Neuron (in vitro differentiated cells): ENCODE data around the gene MYOG.

ENCODE experiments used
- H2AFZ ChIP-seq: one replicate; pipeline ENCODE4 v1.6.1; 2013; ENCODE audit warnings: low read depth, mild to moderate bottlenecking, inconsistent platforms, low read length, moderate library complexity
- H3K27me3 ChIP-seq: one replicate; pipeline ENCODE4 v1.6.1; 2013; ENCODE audit warnings: low read length; ENCODE audit not compliant: insufficient read depth
- H3K36me3 ChIP-seq: one replicate; pipeline ENCODE4 v1.6.1; 2013; ENCODE audit warnings: low read length; ENCODE audit not compliant: insufficient read depth
- H3K4me1 ChIP-seq: one replicate; pipeline ENCODE4 v1.6.1; 2013; ENCODE audit warnings: low read length; ENCODE audit not compliant: insufficient read depth
- H3K4me3 ChIP-seq: 2 replicates; pipeline ENCODE4 v1.5.1; 2013; ENCODE audit warnings: mild to moderate bottlenecking, low read length, moderate library complexity
- H3K9me3 ChIP-seq: one replicate; pipeline ENCODE4 v1.6.1; 2013; ENCODE audit warnings: low read length

Gene MYOG

DNA sequence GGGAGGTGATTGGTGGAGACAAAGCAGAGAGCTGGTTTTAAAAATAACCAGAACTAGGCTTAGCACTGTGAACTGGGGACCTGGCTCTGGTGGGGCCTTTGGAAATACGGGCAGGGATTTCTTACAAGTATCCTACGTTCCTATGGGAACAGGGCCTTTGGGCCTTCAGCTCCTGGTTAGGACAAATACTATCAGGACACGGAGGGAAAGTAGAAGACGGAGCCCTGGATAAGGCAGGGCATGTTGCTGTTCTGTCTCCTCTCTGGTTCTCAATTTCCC lies 5.3 kb upstream of the MYOG start:
- Histone ChIP-seq H3K4me3 (no peak overlapping the region), H3K9me3 (no peaks in the 10 kb centered on the region), H3K4me1 (no peaks in the 10 kb centered on the region), H3K36me3 (no peaks in the 10 kb centered on the region), H3K27me3 (peaks cover 12% of the 10 kb centered on the region), H2AFZ (no peak overlapping the region)

DNA sequence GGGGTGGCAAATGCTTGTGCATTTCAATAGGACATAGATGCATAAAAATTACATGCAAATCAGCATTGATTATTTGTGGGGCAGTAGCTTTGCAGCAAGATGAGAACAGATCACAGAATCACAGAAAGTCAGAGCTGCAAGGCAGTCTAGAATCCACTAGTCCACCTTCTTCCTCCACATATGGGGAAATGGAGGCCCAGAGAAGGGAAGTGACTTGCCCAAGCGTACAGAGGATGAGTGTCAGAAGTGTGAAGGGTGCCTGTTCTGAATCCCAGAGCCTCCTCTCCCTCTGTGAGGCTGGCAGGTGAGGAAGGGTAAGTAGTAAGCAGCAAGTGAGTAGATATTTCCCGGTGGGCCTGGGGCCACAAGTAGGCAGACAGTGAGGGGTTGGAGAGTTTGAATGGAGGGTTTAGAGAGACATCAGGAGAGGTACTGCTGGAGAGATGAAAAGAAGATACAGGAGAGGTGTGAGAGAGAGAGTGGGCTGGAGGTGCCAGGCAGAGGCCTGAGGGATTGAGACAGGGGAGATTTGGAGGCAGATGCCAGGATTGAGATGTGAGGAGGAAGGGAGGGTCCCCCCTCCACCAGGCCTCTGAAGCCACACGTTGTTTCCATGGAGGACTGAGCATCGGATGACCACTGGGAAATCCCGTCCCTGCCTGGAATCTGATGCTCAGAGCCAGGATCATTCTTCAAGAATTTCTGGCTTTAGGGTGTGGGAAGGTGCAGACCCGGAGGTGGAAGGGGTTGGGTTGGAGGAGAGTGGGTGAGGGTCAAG lies 4.8 kb upstream of the MYOG start:
- Histone ChIP-seq H3K4me3 (no peak overlapping the region), H3K36me3 (no peaks in the 10 kb centered on the region), H3K27me3 (peaks cover 12% of the 10 kb centered on the region), H3K9me3 (no peaks in the 10 kb centered on the region), H2AFZ (no peak overlapping the region), H3K4me1 (no peaks in the 10 kb centered on the region)

DNA sequence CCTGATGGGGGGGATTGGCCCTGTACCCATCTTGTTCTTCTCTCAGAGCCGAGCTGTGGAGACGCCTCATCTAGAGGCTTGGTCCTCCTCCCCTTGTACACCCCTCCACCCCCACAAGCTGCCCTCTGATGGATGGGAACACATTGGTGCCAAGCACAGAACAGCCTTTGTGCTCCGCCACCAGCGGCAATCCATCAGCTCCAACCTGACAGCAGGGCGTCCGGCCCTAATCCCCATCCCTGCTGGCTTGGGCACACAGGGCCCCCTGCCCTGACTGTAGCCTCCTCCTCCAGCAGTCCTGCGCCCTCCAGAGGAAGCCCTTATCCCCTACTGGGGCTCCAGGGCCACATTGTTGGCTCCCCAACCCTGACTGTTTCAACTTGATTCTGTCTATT lies 3.8 kb upstream of the MYOG start:
- no peaks in the 10 kb centered on the region for H3K9me3 ChIP-seq
- no peak overlapping the region for H2AFZ ChIP-seq
- H3K4me3 ChIP-seq, result no peak overlapping the region
- peaks cover 12% of the 10 kb centered on the region for H3K27me3 ChIP-seq
- no peaks in the 10 kb centered on the region for H3K36me3 ChIP-seq
- no peaks in the 10 kb centered on the region for H3K4me1 ChIP-seq

DNA sequence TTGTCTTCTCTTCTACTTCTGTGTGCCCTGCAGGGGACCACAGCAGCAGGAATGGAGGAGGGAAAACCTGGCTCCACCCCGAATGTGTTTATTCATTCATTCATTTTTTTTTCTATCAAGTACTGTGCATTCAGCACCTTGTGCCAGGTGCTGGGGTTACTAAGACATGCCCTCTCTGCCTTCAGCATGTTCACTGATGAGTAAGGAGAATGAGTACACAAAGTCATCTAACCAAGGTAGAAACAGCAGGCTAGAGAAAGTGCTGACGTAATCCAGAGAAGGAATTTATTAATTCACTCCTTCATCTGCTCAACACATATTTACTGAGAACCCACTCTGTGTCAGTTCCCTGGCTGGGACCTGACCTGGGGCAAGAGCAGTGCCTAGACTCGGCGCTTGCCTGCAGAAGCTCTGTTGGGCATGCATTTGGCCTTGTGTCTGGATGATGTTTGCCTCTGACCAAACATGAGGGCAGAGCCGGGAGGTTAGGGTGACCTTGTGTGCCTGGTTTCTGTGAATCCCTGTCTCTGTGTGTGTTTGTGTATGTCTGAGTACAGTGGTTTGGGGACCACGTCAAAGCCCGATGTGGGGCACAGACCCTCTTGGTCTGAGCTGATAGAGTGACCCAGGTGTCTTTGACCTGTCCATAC lies 3.3 kb upstream of the MYOG start:
- Histone ChIP-seq H3K27me3 (peaks cover 12% of the 10 kb centered on the region), H3K4me3 (no peak overlapping the region), H3K36me3 (no peaks in the 10 kb centered on the region), H3K4me1 (no peaks in the 10 kb centered on the region), H3K9me3 (no peaks in the 10 kb centered on the region), H2AFZ (no peak overlapping the region)

DNA sequence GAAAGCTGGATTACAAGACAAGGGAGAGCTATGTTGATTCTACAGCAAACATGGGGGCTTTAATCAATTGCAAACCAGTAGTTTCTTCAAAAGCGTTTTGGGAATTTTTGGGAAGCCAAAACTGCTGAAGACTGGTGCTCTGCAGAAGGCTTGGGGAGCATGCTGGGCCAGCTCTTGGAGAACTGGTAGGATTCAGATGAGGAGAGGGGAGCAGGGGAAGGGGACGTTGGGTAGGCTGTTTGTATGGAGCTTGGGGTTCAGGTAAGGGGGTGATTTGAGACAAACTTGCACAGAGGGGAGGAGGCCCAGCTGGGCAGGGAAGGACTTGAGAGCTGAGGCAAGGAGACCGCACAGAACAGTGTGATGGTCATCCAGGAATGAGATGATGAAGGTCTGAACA lies 2.6 kb upstream of the MYOG start:
- H3K4me1 ChIP-seq, result no peaks in the 10 kb centered on the region

DNA sequence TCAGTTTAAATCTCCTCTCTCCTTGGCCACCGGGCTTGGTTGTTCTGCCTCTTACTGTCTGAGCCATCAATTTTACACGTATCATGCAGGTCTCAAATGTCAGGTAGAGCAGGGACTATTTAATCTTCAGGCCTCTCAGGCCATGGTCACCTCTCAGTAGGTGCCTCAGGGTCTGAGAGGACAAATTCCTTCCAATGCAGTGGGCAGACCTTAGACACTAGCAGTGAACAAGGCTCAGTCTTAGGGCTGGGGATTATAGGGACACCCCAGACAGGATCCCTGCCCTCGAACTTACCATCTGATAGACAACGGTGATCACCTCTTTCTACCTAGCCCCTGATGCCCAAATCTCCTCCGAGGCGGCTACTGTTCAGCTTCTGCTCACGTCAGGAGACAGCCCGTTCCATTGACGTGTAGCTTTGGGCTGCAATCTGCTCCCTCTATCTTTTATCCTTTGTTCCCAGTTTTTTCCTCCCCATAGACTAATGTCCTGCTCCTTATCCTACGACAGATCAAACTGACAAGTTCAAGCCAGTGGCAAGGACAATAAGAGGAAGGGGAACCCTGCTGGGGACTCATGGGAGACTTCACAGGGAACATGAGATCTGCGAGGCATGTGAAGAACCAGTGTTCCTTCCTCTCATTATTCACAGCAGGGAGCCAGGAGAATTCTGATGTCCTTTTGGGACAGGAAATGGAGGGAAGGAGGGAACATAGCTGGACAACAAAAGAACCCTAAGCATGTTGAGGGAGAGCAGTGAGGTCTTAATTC lies 1.4 kb upstream of the MYOG start:
- Histone ChIP-seq H3K36me3 (no peaks in the 10 kb centered on the region), H3K4me3 (no peak overlapping the region), H3K27me3 (peaks cover 13% of the 10 kb centered on the region), H2AFZ (no peak overlapping the region), H3K9me3 (no peaks in the 10 kb centered on the region), H3K4me1 (no peaks in the 10 kb centered on the region)

More for the DNA sequence above, 2.6 kb upstream of the MYOG start:
- Histone ChIP-seq H3K4me3 (no peak overlapping the region), H2AFZ (no peak overlapping the region), H3K9me3 (no peaks in the 10 kb centered on the region), H3K27me3 (peaks cover 12% of the 10 kb centered on the region), H3K36me3 (no peaks in the 10 kb centered on the region)

DNA sequence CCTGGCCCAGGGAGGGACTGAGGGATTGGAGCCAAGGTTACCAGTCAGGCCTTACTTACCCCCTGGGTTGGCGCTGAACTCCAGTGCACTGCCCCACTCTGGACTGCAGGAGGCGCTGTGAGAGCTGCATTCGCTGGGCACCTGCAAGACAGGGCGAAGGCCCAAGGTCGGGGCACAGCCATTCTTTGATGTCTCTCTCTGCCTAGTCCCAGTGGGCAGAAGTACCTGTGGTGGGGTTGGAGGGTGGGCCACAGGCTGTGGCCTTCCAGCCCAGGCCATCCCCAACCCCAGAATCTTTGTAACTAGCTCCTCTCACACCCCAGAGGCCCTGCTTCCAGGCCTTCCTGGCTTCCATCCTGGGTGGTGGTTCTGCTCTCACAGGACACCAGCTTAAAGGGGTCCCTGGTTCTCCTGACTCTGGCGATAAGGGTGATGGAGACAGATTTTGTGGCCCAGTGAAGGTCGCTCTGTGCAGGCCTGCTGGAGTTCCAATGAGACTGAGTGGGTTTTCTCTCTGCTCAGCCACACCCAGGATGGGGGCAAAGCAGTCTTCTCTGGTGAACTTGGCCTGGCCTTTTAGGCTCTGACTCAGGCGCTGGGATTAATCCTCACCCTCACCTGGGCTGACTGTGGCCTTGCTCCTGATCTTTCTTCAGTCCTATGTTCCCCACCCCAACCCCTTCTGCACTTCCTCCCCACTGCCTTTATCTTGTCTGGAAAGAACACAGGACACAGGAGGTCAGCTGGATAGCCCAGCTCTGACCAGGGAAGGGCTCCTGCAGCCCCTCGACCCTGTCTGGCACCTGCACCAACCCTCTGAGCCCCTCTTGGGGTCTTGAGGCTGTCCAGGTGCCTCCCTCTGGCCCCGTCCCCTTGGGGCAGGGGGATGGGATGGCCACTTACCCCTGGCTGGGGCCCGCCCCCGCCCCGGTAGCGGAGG lies 954 bp downstream of the MYOG start:
- H3K27me3 ChIP-seq, result peaks cover 27% of the 10 kb centered on the region
- H3K9me3 ChIP-seq, result no peaks in the 10 kb centered on the region
- H3K36me3 ChIP-seq, result no peaks in the 10 kb centered on the region
- H3K4me3 ChIP-seq, result no peak overlapping the region
- H2AFZ ChIP-seq, result no peak overlapping the region
- no peaks in the 10 kb centered on the region for H3K4me1 ChIP-seq

DNA sequence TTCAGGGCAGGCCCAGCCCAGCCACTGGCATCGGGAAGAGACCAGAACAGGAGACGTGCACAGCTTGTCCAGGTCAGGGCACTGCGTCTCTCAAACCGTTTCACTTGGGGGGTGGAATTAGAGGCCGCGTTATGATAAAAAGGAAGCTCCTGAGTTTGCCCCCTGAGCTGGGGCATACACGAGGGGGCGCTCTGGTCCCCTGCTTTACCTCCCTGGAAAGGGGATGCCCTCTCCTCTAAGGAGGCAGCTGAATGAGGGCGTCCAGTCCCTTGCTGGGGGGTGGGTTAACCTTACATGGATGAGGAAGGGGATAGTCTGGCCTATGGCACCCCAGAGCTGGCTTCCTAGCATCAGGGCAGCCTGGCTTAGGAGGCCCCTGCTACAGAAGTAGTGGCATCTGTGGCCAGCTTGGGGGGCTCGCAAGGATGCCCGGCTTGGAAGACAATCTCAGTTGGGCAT lies 2.3 kb downstream of the MYOG start:
- H3K9me3 ChIP-seq, result no peaks in the 10 kb centered on the region
- no peak overlapping the region for H2AFZ ChIP-seq
- H3K27me3 ChIP-seq, result peaks cover 37% of the 10 kb centered on the region
- no peaks in the 10 kb centered on the region for H3K36me3 ChIP-seq
- H3K4me3 ChIP-seq, result no peak overlapping the region
- no peaks in the 10 kb centered on the region for H3K4me1 ChIP-seq

DNA sequence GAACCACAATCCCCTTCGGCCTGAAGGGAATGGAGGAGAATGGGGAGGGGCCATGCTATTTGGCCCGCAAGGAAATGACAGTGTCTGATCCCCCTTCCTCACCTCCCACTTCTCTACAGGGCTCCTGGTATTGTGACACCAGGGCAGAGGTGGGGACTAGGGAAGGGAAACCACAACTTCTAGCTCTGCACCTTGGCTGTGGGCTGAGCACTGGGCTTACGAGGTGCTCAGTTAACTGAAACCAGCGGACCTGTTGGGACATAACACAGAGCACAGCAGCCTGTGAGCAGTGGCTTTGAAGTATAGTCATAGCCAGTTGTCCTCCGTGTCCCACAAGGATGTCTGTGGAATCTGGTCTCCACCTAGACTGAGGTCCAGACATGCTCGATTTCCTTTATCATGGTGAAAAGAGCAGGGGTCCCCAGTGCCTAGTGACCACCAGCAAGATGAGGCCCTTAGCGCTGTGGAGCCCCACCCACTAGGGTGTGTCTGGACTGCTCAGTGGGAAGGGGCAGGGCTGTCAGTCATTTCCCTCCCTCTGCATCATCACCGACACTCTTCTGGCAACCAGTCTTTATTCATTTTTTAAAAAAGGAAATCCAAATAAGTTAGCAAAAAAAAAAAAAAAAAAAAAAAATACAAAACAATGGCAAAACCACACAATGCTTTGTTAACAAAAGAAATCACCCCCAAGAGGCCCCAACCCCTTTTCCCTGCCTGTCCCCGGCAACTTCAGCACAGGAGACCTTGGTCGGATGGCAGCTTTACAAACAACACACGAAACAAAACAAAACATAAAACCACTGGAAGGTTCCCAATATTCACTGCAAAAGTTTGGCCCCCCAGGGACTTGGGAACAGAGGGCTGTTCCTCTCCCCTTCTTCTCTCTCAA lies 3.0 kb downstream of the MYOG start:
- Histone ChIP-seq H3K4me1 (no peaks in the 10 kb centered on the region), H3K4me3 (no peak overlapping the region)

DNA sequence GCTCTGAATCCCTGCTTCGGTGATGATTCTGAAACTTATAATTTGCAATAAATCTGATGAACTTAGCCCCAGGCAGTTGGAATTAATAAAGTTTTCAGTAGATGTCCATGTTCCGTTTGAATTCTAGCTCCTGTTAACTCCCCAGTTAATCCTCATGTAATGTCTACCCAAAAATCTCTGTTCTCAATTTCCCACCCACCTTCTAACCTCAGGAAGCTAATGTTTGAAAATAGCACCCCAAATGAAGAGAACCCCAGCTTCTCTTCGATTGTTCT lies 3.6 kb downstream of the MYOG start:
- Histone ChIP-seq H3K9me3 (no peaks in the 10 kb centered on the region), H2AFZ (no peak overlapping the region), H3K27me3 (peaks cover 36% of the 10 kb centered on the region), H3K36me3 (no peaks in the 10 kb centered on the region), H3K4me1 (no peaks in the 10 kb centered on the region), H3K4me3 (no peak overlapping the region)

More for the DNA sequence above, 3.0 kb downstream of the MYOG start:
- Histone ChIP-seq H3K36me3 (no peaks in the 10 kb centered on the region), H2AFZ (no peak overlapping the region), H3K9me3 (no peaks in the 10 kb centered on the region), H3K27me3 (peaks cover 38% of the 10 kb centered on the region)

DNA sequence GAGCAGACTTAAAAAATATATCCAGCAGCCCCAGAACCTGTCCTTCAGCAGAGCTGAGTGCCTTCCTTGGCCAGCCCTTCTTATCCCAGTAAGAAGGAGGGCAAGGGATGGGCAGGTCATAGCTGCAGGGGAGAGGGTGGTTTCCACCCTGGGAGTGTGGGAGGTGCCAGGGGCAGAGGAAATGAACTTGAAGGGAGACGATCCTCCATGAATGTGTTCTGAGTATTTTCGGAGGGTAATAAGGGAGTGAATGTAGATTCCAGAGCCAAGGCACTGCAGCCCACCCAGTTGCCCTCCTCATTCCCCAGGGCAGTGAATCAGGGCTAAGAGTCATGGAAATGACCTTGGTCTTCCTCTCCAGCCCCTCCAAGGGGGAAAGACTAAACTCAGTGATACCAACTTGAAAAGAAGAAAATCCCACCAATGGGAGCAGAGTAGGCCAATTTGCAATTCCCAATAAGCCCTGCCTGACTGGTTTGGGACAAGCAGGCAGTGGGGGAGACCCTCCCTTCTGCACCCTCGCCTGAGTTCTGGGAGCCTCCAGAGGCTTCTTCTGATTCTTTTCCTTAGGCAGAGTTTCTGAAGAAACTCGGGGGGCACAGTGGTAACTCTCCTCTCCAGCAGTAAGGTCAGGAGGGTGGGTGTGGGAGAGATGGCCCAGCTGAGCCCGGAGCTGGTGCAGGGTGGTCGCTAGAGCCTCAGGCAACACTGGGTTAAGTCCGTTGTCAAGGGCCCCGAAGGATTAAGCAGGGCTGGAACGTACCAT lies 4.2 kb downstream of the MYOG start:
- no peaks in the 10 kb centered on the region for H3K36me3 ChIP-seq
- H2AFZ ChIP-seq, result no peak overlapping the region
- H3K4me1 ChIP-seq, result no peaks in the 10 kb centered on the region
- no peak overlapping the region for H3K4me3 ChIP-seq
- H3K27me3 ChIP-seq, result peaks cover 41% of the 10 kb centered on the region
- H3K9me3 ChIP-seq, result no peaks in the 10 kb centered on the region
